Activated CD8-positive, alpha-beta T cell treated with anti-CD3 and anti-CD28 coated beads, Interleukin-2, amount 10 ng/mL, durations not matched to agents 7 days and 5 days (primary cell): ENCODE measurements around the gene ARRB2. TPM values are rescaled to one million over a fixed set of nuclear protein-coding genes. Genes with fewer than 3 reads are reported as not detected.

ENCODE experiments used
- ATAC-seq: fragments of 150-1000 bp; cut with Tn5 transposase; one replicate; pipeline ENCODE4 v1.10.0; 2021; ENCODE audit warnings: moderate library complexity
- CTCF ChIA-PET: fragments of 350-600 bp; sonication (Branson Sonifier 250); formaldehyde crosslinking; loops from one replicate; lab custom pipeline; 2021; ENCODE audit warnings: antibody characterized with exemption; lab: Charles Lee
- POLR2A ChIA-PET: fragments of 350-600 bp; sonication (Branson Sonifier 250); formaldehyde crosslinking; loops from one replicate; lab custom pipeline; 2021; ENCODE audit warnings: antibody characterized with exemption; lab: Charles Lee
- DNase-seq: peaks from one replicate; pipeline ENCODE4 v3.0.0-alpha.2; 2020
- H3K27ac Mint-ChIP-seq: one replicate; pipeline ENCODE4 v1.8.0; 2021; ENCODE audit warnings: mild to moderate bottlenecking, mixed read lengths
- H3K27me3 Mint-ChIP-seq: one replicate; pipeline ENCODE4 v1.8.0; 2021; ENCODE audit warnings: low read depth, mixed read lengths
- H3K36me3 Mint-ChIP-seq: one replicate; pipeline ENCODE4 v1.8.0; 2021; ENCODE audit warnings: low read depth, mixed read lengths
- H3K4me1 Mint-ChIP-seq: one replicate; pipeline ENCODE4 v1.8.0; 2021; ENCODE audit warnings: low read depth, mixed read lengths
- H3K4me3 Mint-ChIP-seq: one replicate; pipeline ENCODE4 v1.8.0; 2021; ENCODE audit warnings: mild to moderate bottlenecking, mixed read lengths
- H3K9me3 Mint-ChIP-seq: one replicate; pipeline ENCODE4 v1.8.0; 2022; ENCODE audit warnings: mixed read lengths; ENCODE audit not compliant: insufficient read depth
- total RNA-seq, 2 experiments: library from RNA; stranded (reverse); gene quantifications; one replicate each; pipeline ENCODE4 v1.2.3, GENCODE V29; 2021

Gene ARRB2
- total RNA-seq = 100 to 1,000 TPM; 302 to 316 TPM

GRCh38 chr17:4709794-4710692 is at the start of gene ARRB2:
Gene ARRB2, plus strand, starts transcription at chr17:4710632. Its CDS starts 90 bp downstream, at chr17:4710722.
- CTCF ChIA-PET = interaction anchor here (0.6 to 5.6 kb wide), 23 partner anchors 9 to 200 kb away, joined by 3 to 37 read pairs (median 4); partner anchors contain the start of genes CHRNE, GLTPD2, MED11 and PSMB6
- Mint-ChIP-seq H3K27ac (peak within 1 kb of the TSS; percentile 96), H3K36me3 (peaks cover 39% of the 10 kb centered on the region), H3K9me3 (no peaks in the 10 kb centered on the region), H3K4me1 (peaks cover 66% of the 10 kb centered on the region), H3K27me3 (no peaks in the 10 kb centered on the region), H3K4me3 (peak within 1 kb of the TSS; percentile 94)
- POLR2A ChIA-PET = interaction anchor here (0.7 to 1.4 kb wide), 6 partner anchors 9 to 257 kb away, joined by 3 to 6 read pairs (median 3); partner anchors contain the start of genes PSMB6, RNF167, SLC25A11 and SPAG7
- ATAC-seq (peak; percentile 87), DNase-seq (peak; percentile 100)

DNA sequence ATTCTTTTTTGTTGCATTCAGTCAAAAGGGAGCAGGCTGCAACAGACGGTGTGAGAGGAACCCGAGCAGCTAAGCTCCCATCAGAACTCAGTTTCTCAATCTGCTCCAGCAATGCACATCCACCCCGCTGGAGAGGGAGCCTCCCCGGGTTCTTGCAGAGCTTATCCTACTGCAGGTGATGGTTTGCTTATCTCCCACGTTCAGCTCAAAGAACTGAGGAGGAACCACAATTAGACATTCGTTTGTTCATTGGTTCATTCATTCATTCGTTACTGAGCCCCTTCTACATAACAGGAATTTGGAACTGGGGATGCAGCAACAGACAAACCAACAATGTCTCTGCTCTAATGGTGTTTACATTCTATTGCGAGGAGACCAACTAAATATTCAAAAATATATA is 46.7 kb upstream of the ARRB2 start:
- H3K9me3 Mint-ChIP-seq = no peaks in the 10 kb centered on the region
- ChIA-PET POLR2A (no interaction called here), CTCF (no interaction called here)
- H3K27ac Mint-ChIP-seq = no peak overlapping the region
- DNase-seq (no peak), ATAC-seq (no peak)
- peaks cover 10% of the 10 kb centered on the region for H3K27me3 Mint-ChIP-seq
- H3K4me3 Mint-ChIP-seq = no peak overlapping the region
- peaks cover 3% of the 10 kb centered on the region for H3K4me1 Mint-ChIP-seq
- no peaks in the 10 kb centered on the region for H3K36me3 Mint-ChIP-seq

GRCh38 chr17:4664230-4664629 is 46.2 kb upstream of the ARRB2 start:
- Mint-ChIP-seq H3K27ac (no peak overlapping the region), H3K27me3 (peaks cover 8% of the 10 kb centered on the region), H3K36me3 (no peaks in the 10 kb centered on the region), H3K4me3 (no peak overlapping the region), H3K9me3 (no peaks in the 10 kb centered on the region), H3K4me1 (peaks cover 3% of the 10 kb centered on the region)
- CTCF ChIA-PET = no interaction called here
- DNase-seq = no peak
- ATAC-seq = no peak
- POLR2A ChIA-PET = no interaction called here

DNA sequence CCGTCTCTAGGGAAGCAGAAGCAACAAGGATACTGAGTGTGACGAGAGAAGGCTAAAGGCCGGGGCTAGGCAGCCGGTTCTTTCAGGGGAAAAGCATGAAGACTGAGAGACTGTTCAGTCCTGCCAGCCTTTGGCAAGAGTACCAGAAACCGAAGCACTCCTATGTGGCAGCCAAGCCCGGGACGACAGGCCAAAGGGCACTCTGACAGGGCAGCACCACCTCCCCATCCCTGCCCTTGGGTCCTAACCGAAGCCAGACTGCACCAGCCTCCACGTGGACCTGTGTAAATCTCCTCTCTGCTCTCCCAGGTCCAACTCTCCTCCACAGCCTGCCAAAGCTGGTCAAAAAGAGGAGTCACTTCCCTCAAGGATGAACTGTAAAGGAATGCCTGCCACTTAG is 45.4 kb upstream of the ARRB2 start:
- Mint-ChIP-seq H3K4me1 (peaks cover 3% of the 10 kb centered on the region), H3K4me3 (no peak overlapping the region), H3K36me3 (peaks cover 6% of the 10 kb centered on the region), H3K27me3 (peaks cover 8% of the 10 kb centered on the region), H3K27ac (no peak overlapping the region), H3K9me3 (no peaks in the 10 kb centered on the region)
- DNase-seq (no peak), ATAC-seq (no peak)
- ChIA-PET CTCF (no interaction called here), POLR2A (interaction anchor here (0.8 kb wide), 1 partner anchor 194 kb away, joined by 3 read pairs; no protein-coding TSS in a partner anchor)

- POLR2A ChIA-PET = interaction anchor here (0.9 kb wide), 1 partner anchor 10 kb away, joined by 6 read pairs; no protein-coding TSS in a partner anchor
- Mint-ChIP-seq H3K4me3 (no peak overlapping the region), H3K27me3 (peaks cover 8% of the 10 kb centered on the region), H3K9me3 (no peaks in the 10 kb centered on the region), H3K36me3 (peaks cover 18% of the 10 kb centered on the region), H3K27ac (no peak overlapping the region), H3K4me1 (peaks cover 3% of the 10 kb centered on the region)
- CTCF ChIA-PET = interaction anchor here (0.6 kb wide), 1 partner anchor 9 kb away, joined by 3 read pairs; no protein-coding TSS in a partner anchor
- DNase-seq (no peak), ATAC-seq (no peak)
These were observed 44.1 kb upstream of the ARRB2 start for GRCh38 chr17:4666296-4666695.

GRCh38 chr17:4667166-4667565 is 43.3 kb upstream of the ARRB2 start:
- H3K36me3 Mint-ChIP-seq = peaks cover 22% of the 10 kb centered on the region
- no peak overlapping the region for H3K27ac Mint-ChIP-seq
- DNase-seq = no peak
- no peak for ATAC-seq
- H3K9me3 Mint-ChIP-seq = no peaks in the 10 kb centered on the region
- H3K4me3 Mint-ChIP-seq = no peak overlapping the region
- H3K4me1 Mint-ChIP-seq = peaks cover 3% of the 10 kb centered on the region
- CTCF ChIA-PET = no interaction called here
- POLR2A ChIA-PET = interaction anchor here (0.9 kb wide), 1 partner anchor 10 kb away, joined by 6 read pairs; no protein-coding TSS in a partner anchor
- peaks cover 8% of the 10 kb centered on the region for H3K27me3 Mint-ChIP-seq

- no peak for ATAC-seq
- Mint-ChIP-seq H3K27ac (no peak overlapping the region), H3K36me3 (peaks cover 41% of the 10 kb centered on the region), H3K4me3 (no peak overlapping the region), H3K27me3 (no peaks in the 10 kb centered on the region), H3K4me1 (no peaks in the 10 kb centered on the region), H3K9me3 (no peaks in the 10 kb centered on the region)
- DNase-seq = no peak
- CTCF ChIA-PET = no interaction called here
- POLR2A ChIA-PET = no interaction called here
These were observed 38.3 kb upstream of the ARRB2 start for GRCh38 chr17:4672055-4672630.

DNA sequence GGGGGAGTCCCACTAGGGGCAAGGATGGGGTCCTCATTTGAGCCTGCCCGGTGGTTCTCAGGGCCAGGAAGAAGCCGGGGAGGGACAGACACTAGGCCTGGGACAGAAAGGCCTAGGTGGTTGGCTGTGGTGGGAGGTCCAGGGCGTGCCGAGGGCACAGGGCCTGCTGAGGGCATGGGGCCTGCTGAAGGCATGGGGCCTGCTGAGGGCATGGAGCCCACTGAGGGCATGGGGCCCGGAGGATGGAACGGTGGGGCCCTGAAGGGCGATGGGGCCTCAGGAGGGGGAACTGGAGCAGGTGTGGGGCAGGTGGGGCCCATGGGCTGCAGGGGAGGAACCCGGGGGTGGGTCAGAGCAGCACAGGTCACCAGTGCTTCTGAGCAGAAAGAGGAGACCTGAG is 37.7 kb upstream of the ARRB2 start:
- ATAC-seq = no peak
- Mint-ChIP-seq H3K9me3 (no peaks in the 10 kb centered on the region), H3K4me3 (no peak overlapping the region), H3K36me3 (peaks cover 44% of the 10 kb centered on the region), H3K27me3 (no peaks in the 10 kb centered on the region), H3K27ac (no peak overlapping the region), H3K4me1 (no peaks in the 10 kb centered on the region)
- DNase-seq = no peak
- CTCF ChIA-PET = no interaction called here
- POLR2A ChIA-PET = no interaction called here

GRCh38 chr17:4673169-4673568 is 37.3 kb upstream of the ARRB2 start:
- CTCF ChIA-PET = no interaction called here
- H3K9me3 Mint-ChIP-seq = no peaks in the 10 kb centered on the region
- H3K27ac Mint-ChIP-seq = no peak overlapping the region

GRCh38 chr17:4673986-4674684 is 36.3 kb upstream of the ARRB2 start:
- peaks cover 49% of the 10 kb centered on the region for H3K36me3 Mint-ChIP-seq
- H3K27ac Mint-ChIP-seq = no peak overlapping the region
- CTCF ChIA-PET = no interaction called here

More at GRCh38 chr17:4673169-4673568, 37.3 kb upstream of the ARRB2 start:
- peaks cover 2% of the 10 kb centered on the region for H3K4me1 Mint-ChIP-seq
- DNase-seq = no peak
- H3K36me3 Mint-ChIP-seq = peaks cover 44% of the 10 kb centered on the region
- ATAC-seq = no peak
- H3K4me3 Mint-ChIP-seq = no peak overlapping the region
- POLR2A ChIA-PET = no interaction called here
- no peaks in the 10 kb centered on the region for H3K27me3 Mint-ChIP-seq

GRCh38 chr17:4674685-4674998 is 35.8 kb upstream of the ARRB2 start:
- POLR2A ChIA-PET = no interaction called here
- no peaks in the 10 kb centered on the region for H3K27me3 Mint-ChIP-seq

More at GRCh38 chr17:4673986-4674684, 36.3 kb upstream of the ARRB2 start:
- POLR2A ChIA-PET = no interaction called here
- no peak for ATAC-seq
- H3K4me1 Mint-ChIP-seq = peaks cover 10% of the 10 kb centered on the region
- DNase-seq = no peak
- H3K9me3 Mint-ChIP-seq = no peaks in the 10 kb centered on the region
- no peak overlapping the region for H3K4me3 Mint-ChIP-seq
- H3K27me3 Mint-ChIP-seq = no peaks in the 10 kb centered on the region

More at GRCh38 chr17:4674685-4674998, 35.8 kb upstream of the ARRB2 start:
- H3K27ac Mint-ChIP-seq = no peak overlapping the region
- no peak for ATAC-seq
- no peak for DNase-seq
- peaks cover 15% of the 10 kb centered on the region for H3K4me1 Mint-ChIP-seq
- CTCF ChIA-PET = no interaction called here
- H3K4me3 Mint-ChIP-seq = no peak overlapping the region
- no peaks in the 10 kb centered on the region for H3K9me3 Mint-ChIP-seq
- peaks cover 52% of the 10 kb centered on the region for H3K36me3 Mint-ChIP-seq
